ENCODE measurements around the gene KCTD15.
"Not testable (repeated sequence)": the region's sequence is repeated elsewhere in the genome, so short reads cannot be mapped to it uniquely, and the experiment has no call there.

The KCTD15 gene

DNA sequence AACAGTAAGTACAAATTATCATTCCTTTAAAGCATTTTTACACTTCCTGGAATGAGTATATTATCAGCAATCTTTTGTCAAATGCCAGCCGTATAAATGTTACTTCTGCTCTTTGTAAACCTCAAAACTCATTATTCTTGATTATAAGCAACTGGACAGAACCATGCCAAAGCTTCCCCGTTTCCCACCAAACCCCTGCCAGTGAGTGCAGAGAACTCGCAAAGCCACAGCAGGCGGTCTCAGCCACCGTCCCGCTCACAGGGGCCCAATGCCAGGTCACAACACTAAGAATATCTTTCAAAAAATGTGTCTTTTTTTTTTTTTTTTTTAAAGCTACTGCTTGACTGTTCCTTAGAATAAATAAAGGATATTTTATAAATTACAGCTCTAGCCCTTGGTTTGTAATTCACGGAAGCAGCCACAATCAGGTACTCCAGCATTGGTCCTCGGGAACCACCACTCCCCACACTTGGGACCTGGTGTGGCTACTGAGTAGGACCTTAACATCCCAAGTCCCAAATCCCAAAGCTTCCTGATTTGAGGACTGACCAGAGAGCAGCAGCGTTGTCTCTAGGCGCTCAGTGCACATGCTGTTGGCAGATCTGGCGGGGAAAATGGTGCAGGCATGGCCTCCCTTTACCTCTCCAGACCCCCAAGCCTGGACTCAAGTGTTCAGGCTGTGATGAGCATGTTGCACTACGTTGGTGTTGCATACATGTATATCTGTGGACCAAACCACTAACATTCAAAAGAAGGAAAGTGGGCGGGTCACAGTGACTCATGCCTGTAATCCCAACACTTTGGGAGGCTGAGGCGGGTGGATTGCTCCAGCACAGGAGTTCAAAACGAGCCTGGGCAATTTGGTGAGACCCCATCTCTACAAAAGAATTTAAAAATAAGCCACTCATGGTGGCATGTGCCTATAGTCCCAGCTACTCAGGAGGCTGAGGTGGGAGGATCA lies 19.0 kb downstream of the KCTD15 start:
- H3K27ac ChIP-seq: peak overlapping the region; percentile 38; the same call in 1 of the 2 replicates
- TF ChIP-seq, protein P1, sequence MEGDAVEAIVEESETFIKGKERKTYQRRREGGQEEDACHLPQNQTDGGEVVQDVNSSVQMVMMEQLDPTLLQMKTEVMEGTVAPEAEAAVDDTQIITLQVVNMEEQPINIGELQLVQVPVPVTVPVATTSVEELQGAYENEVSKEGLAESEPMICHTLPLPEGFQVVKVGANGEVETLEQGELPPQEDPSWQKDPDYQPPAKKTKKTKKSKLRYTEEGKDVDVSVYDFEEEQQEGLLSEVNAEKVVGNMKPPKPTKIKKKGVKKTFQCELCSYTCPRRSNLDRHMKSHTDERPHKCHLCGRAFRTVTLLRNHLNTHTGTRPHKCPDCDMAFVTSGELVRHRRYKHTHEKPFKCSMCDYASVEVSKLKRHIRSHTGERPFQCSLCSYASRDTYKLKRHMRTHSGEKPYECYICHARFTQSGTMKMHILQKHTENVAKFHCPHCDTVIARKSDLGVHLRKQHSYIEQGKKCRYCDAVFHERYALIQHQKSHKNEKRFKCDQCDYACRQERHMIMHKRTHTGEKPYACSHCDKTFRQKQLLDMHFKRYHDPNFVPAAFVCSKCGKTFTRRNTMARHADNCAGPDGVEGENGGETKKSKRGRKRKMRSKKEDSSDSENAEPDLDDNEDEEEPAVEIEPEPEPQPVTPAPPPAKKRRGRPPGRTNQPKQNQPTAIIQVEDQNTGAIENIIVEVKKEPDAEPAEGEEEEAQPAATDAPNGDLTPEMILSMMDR (conservative IDR thresholded peaks at IDR 0.05): no peak
- TF ChIP-seq ZFX (IDR thresholded peaks at IDR 0.05): no peak

DNA sequence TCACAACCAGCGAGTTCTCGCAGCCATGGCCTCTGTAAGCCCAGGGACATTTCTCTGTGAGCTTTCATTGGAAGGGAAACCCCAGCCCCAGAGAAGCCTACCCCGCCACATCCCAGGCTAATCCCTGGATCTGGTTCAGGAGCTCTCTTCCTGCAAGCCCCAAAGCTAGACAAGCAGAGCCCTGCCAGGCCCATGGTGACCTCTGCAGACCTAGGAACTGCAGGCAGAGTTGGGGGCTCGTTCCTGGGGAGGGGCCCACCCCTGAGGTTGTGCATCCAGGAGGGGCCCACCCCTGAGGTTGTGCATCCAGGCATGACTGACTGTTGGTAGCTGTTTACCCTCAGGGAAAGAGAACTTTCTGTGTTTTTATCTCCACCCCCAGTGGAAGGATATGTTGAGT lies 21.7 kb downstream of the KCTD15 start:
- H3K27ac ChIP-seq: no peak overlapping the region
- TF ChIP-seq ZFX (IDR thresholded peaks at IDR 0.05): no peak
- TF ChIP-seq, protein P1 (conservative IDR thresholded peaks at IDR 0.05): no peak

DNA sequence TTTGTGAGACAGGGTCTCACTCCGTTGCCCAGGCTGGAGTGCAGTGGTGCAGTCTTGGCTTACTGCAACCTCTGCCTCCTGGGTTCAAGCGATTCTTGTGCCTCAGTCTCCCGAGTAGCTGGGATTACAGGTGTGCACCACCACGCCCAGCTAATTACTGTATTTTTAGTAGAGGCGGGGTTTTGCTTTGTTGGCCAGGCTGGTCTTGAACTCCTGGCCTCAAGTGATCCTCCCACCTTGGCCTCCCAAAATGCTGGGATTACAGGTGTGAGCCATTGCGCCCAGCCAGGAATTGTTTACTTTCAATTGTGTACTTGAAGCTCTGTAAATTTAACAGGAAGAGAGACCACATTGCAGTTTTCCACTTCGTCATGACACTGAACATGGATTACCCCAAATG lies 22.4 kb downstream of the KCTD15 start:
- not testable (repeated sequence) for H3K27ac ChIP-seq

DNA sequence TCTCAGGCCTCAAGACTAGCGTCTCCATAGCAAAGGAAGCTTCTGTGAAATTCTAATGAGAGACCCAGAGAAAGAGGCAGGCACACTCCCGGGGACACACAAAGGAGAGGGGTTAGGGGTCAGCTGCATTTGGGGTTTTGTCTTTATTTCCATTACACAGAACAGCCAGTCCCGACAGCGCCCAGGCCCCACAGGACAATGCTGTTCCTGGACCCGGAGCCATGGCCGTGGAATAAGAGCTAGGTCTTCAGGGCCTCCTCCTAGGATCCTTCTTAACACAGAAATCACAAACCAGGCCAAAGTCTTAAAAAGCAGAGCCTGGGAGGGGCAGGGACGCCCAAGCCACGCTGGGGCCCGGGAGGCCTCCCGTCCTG lies 22.8 kb downstream of the KCTD15 start:
- TF ChIP-seq, protein P1 (conservative IDR thresholded peaks at IDR 0.05): no peak
- no peak for TF ChIP-seq ZFX (IDR thresholded peaks at IDR 0.05)
- no peak overlapping the region for H3K27ac ChIP-seq

DNA sequence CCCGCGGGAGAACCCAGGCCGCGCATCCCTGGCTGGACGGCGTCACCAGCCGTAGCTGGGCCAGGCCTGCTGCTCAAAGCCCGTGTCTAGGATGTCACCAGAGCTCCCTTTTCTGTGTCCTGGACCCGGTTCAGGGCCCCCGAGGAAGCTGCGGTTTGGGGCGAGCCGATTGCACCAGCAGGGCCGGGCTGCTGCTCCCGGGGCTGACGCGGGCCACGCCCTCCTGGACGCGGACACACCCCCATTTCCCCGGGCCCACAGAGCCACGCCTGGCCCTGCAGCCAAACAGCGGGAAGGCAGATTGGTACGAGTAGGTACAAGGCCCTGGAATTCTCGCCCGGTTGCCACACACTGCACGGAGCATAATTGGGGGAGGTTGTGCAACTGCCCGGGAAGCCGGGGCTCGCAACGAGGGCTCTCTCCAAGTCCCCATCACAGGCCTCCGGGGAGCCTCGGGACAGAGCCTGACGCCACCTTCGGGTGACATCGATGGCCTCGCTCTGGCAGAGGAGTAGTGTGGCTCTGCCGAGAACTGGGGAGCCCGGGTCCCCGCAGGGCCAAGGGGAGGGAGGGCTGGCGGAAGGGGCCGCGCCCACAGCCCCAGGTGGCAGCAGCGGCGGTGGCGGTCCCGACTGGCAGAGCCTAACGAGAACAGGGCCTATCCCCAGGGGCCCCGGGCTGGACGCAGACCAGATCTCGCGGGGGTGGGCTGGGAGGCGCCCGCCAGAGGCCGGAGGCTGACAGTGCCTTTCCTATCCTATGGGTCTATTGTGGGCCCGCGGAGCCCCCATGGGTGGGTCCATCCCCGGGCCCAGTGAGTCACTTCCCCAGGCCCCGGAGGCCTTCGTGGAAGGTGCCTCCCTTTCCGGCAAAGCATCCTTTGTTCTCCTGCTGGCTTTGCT lies 23.5 kb downstream of the KCTD15 start:
- no peak for TF ChIP-seq ZFX (IDR thresholded peaks at IDR 0.05)
- TF ChIP-seq, protein P1 (conservative IDR thresholded peaks at IDR 0.05): no peak
- H3K27ac ChIP-seq: no peak overlapping the region

DNA sequence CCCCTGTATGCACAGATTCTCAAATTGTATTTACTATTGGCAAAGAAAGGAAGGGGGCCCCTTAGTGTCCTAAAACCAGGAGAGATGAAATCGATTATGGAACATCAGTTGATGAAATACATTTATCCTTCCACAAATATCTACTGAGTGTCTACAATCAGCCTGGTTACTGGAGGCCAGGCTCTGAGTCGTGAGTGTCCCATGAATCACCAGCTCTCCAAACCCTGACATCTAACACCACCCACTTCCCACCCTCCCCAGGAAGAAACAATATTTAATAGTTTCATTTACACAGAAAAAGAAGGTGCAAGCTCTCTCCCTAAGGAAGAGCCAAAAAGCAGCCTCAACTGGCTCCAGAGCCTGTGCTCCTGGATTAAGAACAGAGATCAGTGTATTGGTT lies 25.2 kb downstream of the KCTD15 start:
- TF ChIP-seq ZFX (IDR thresholded peaks at IDR 0.05): no peak
- TF ChIP-seq, protein P1 (conservative IDR thresholded peaks at IDR 0.05): no peak
- no peak overlapping the region for H3K27ac ChIP-seq

DNA sequence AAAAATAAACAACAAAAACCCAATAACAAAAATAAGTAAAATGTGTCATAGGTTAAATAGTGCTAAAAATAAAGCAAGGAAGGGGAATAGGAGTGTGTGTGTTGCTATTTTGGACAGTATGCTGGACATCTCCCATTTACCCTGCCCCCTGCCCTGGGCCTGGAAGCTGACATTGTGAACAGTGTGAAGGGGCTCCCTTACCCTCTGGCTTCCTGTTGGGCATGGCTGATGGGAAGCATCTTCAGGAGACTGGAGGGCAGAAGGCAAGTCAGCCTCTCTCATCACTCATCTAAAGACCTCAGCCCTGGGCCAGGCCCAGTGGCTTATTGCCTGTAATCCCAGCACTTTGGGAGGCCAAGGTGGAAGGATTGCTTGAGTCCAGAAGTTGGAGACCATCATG lies 26.7 kb downstream of the KCTD15 start:
- TF ChIP-seq ZFX (IDR thresholded peaks at IDR 0.05): no peak
- TF ChIP-seq, protein P1 (conservative IDR thresholded peaks at IDR 0.05): no peak
- H3K27ac ChIP-seq: no peak overlapping the region

Measured in C4-2B (cell line).